WTC11 (cell line): Measurements from ENCODE around the gene IDH3A. TPM values are rescaled to one million over a fixed set of nuclear protein-coding genes. Genes with fewer than 3 reads are reported as not detected.

Source experiments
- ATAC-seq: fragments of 200-7000 bp; cut with Tn5 transposase; 2 replicates; pipeline ENCODE4 v1.10.0; 2021; ENCODE audit warnings: mild to moderate bottlenecking, moderate library complexity
- CTCF ChIA-PET: fragments of 300-600 bp; sonication (Branson Sonifier 250); formaldehyde crosslinking; loops from one replicate; lab custom pipeline; 2021; ENCODE audit warnings: antibody characterized with exemption; lab: Charles Lee
- POLR2A ChIA-PET: fragments of 350-600 bp; sonication (Branson Sonifier 250); formaldehyde crosslinking; loops from one replicate; lab custom pipeline; 2021; ENCODE audit warnings: antibody characterized with exemption; lab: Charles Lee
- DNase-seq: peaks from one replicate; pipeline ENCODE4 v3.0.0; 2021; ENCODE audit warnings: low spot score
- H3K27ac Mint-ChIP-seq: 2 replicates; pipeline ENCODE4 v1.8.0; 2021; ENCODE audit warnings: mixed read lengths
- H3K27me3 Mint-ChIP-seq: 2 replicates; pipeline ENCODE4 v1.8.0; 2021; ENCODE audit warnings: low read depth, mild to moderate bottlenecking, moderate library complexity, mixed read lengths
- H3K36me3 Mint-ChIP-seq: 2 replicates; pipeline ENCODE4 v1.8.0; 2021; ENCODE audit warnings: mixed read lengths
- H3K4me1 Mint-ChIP-seq: 2 replicates; pipeline ENCODE4 v1.8.0; 2022; ENCODE audit warnings: mixed read lengths
- H3K4me3 Mint-ChIP-seq: 2 replicates; pipeline ENCODE4 v1.8.0; 2021; ENCODE audit warnings: mild to moderate bottlenecking, moderate library complexity, mixed read lengths
- H3K9me3 Mint-ChIP-seq: 2 replicates; pipeline ENCODE4 v1.8.0; 2021; ENCODE audit warnings: mixed read lengths
- CBFB ChIP-seq: sonication (generic); formaldehyde crosslinking; IDR thresholded peaks from 2 replicates; pipeline ENCODE4 v1.8.1; 2022; ENCODE audit warnings: mild to moderate bottlenecking, low read depth, missing genetic modification reagents
- CREB1 ChIP-seq: sonication (generic); formaldehyde crosslinking; IDR thresholded peaks from 2 replicates; pipeline ENCODE4 v1.8.0; 2023; ENCODE audit warnings: mild to moderate bottlenecking, missing genetic modification reagents
- ELF4 ChIP-seq: sonication (generic); formaldehyde crosslinking; IDR thresholded peaks from 2 replicates; pipeline ENCODE4 v1.8.1; 2022; ENCODE audit warnings: low read depth, mild to moderate bottlenecking, moderate library complexity, missing genetic modification reagents
- ETV6 ChIP-seq: sonication (generic); formaldehyde crosslinking; IDR thresholded peaks from 2 replicates; pipeline ENCODE4 v1.8.1; 2022; ENCODE audit warnings: mild to moderate bottlenecking, missing genetic modification reagents
- FOXJ3 ChIP-seq: sonication (generic); formaldehyde crosslinking; IDR thresholded peaks from 2 replicates; pipeline ENCODE4 v1.9.0; 2021; ENCODE audit warnings: missing genetic modification reagents, mild to moderate bottlenecking, borderline replicate concordance
- KAT7 ChIP-seq: sonication (generic); formaldehyde crosslinking; IDR thresholded peaks from 2 replicates; pipeline ENCODE4 v1.8.1; 2023; ENCODE audit warnings: missing genetic modification reagents, mild to moderate bottlenecking, borderline replicate concordance
- MYBL2 ChIP-seq: sonication (generic); formaldehyde crosslinking; IDR thresholded peaks from 2 replicates; pipeline ENCODE4 v1.8.1; 2023; ENCODE audit warnings: mild to moderate bottlenecking, moderate library complexity, missing genetic modification reagents
- NR1H2 ChIP-seq: sonication (generic); formaldehyde crosslinking; IDR thresholded peaks from 2 replicates; pipeline ENCODE4 v1.9.0; 2021; ENCODE audit warnings: mild to moderate bottlenecking, moderate library complexity, missing genetic modification reagents
- NR3C1 ChIP-seq: sonication (generic); formaldehyde crosslinking; conservative IDR thresholded peaks from 2 replicates; pipeline ENCODE4 v1.8.1; 2023; ENCODE audit warnings: low read depth, mild to moderate bottlenecking, missing genetic modification reagents
- SMAD3 ChIP-seq: sonication (generic); formaldehyde crosslinking; IDR thresholded peaks from 2 replicates; pipeline ENCODE4 v1.8.0; 2022; ENCODE audit warnings: missing genetic modification reagents, mild to moderate bottlenecking, borderline replicate concordance
- SP1 ChIP-seq: sonication (generic); formaldehyde crosslinking; conservative IDR thresholded peaks from 2 replicates; pipeline ENCODE4 v1.8.1; 2022; ENCODE audit warnings: missing genetic modification reagents
- ZBTB21 ChIP-seq: sonication (generic); formaldehyde crosslinking; IDR thresholded peaks from 2 replicates; pipeline ENCODE4 v1.8.1; 2023; ENCODE audit warnings: mild to moderate bottlenecking, missing genetic modification reagents, borderline replicate concordance
- ZNF423 ChIP-seq: fragments of 250-450 bp; sonication (Bioruptor Pico); IDR thresholded peaks from 2 replicates; pipeline ENCODE4 v2.1.2; 2022; ENCODE audit warnings: mild to moderate bottlenecking, moderate library complexity
- total RNA-seq: library from RNA; stranded (reverse); gene quantifications from 3 replicates; pipeline ENCODE4 v1.2.3, GENCODE V29; 2021
- TF ChIP-seq, protein P1 (sequence below): sonication (generic); formaldehyde crosslinking; IDR thresholded peaks from 2 replicates; pipeline ENCODE4 v1.8.1; 2023; ENCODE audit warnings: mild to moderate bottlenecking, missing genetic modification reagents
- TF ChIP-seq, protein P2 (sequence below): sonication (generic); formaldehyde crosslinking; IDR thresholded peaks from 2 replicates; pipeline ENCODE4 v1.8.1; 2022; ENCODE audit warnings: mild to moderate bottlenecking, missing genetic modification reagents, moderate library complexity, borderline replicate concordance
- TF ChIP-seq, protein P3 (sequence below): fragments of 250-450 bp; sonication (Bioruptor Pico); IDR thresholded peaks from 2 replicates; pipeline ENCODE4 v1.9.0; 2021; ENCODE audit warnings: mild to moderate bottlenecking, borderline replicate concordance
- TF ChIP-seq, protein P4 (sequence below): sonication (generic); formaldehyde crosslinking; IDR thresholded peaks from 2 replicates; pipeline ENCODE4 v1.8.1; 2023; ENCODE audit warnings: mild to moderate bottlenecking, moderate library complexity, missing genetic modification reagents
- TF ChIP-seq, protein P5 (sequence below): sonication (generic); formaldehyde crosslinking; IDR thresholded peaks from 2 replicates; pipeline ENCODE4 v1.8.1; 2023; ENCODE audit warnings: mild to moderate bottlenecking, missing genetic modification reagents, moderate library complexity
- TF ChIP-seq, protein P6 (sequence below): sonication (generic); formaldehyde crosslinking; IDR thresholded peaks from 2 replicates; pipeline ENCODE4 v1.8.0; 2022; ENCODE audit warnings: mild to moderate bottlenecking, missing genetic modification reagents
- TF ChIP-seq, protein P7 (sequence below): sonication (generic); formaldehyde crosslinking; conservative IDR thresholded peaks from 2 replicates; pipeline ENCODE4 v1.8.1; 2023; ENCODE audit warnings: mild to moderate bottlenecking, low read depth, missing genetic modification reagents, moderate library complexity

The IDH3A gene
- total RNA-seq, 1 experiment from 2014 or later: 56.6 TPM

DNA sequence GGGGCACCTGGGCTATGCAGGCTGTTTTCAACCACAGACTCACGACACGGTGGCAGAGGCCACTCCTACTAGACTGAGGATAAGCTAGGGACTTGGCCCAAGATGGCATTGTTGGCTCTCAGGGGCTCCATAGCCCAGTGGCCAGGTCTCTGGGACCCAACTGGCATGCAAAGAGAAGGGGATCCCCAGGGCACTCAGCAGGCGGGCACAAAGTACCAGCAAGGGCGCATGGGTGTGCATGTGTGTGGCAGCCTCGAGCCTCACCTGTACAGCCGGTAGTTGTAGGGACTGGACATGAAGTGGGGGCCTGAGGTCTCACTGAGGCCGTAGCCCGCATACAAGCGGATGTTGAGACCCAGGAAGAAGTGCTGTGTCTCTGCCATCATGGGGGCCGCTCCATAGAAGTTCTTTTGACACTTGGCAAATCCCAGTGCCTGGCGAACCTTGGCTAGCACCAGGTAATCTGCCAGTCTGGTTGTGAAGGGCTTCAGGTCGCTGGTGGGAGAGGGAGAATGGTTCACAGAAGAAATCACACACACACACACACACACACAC lies 30.2 kb downstream of the IDH3A start (continued):
- TF ChIP-seq, protein P1, sequence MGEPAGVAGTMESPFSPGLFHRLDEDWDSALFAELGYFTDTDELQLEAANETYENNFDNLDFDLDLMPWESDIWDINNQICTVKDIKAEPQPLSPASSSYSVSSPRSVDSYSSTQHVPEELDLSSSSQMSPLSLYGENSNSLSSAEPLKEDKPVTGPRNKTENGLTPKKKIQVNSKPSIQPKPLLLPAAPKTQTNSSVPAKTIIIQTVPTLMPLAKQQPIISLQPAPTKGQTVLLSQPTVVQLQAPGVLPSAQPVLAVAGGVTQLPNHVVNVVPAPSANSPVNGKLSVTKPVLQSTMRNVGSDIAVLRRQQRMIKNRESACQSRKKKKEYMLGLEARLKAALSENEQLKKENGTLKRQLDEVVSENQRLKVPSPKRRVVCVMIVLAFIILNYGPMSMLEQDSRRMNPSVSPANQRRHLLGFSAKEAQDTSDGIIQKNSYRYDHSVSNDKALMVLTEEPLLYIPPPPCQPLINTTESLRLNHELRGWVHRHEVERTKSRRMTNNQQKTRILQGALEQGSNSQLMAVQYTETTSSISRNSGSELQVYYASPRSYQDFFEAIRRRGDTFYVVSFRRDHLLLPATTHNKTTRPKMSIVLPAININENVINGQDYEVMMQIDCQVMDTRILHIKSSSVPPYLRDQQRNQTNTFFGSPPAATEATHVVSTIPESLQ (CRISPR knock-in tag): no peak
- TF ChIP-seq CREB1 (CRISPR knock-in tag): no peak

DNA sequence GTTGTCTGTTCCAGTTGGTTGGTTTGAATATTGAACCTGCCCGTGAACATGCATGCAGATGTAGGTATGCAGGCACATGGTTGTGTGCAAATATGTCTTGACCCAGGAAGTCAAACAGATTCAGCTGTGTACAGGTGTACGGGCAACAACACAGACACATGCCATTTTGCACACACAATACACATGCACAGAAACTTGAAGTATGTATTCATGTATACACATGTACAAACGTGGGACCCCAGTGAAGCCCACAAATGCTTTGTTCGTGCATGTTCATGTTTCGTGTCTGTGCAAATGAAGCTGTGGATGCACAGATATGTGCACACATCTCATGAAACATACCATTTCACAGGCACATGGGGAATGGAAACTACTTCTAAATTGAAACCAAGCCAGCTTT lies 30.7 kb downstream of the IDH3A start:
- no peaks in the 10 kb centered on the region for H3K36me3 Mint-ChIP-seq
- ChIA-PET POLR2A (no interaction called here), CTCF (interaction anchor here (1.8 to 2.3 kb wide), 2 partner anchors 16 to 60 kb away, joined by 8 to 9 read pairs; no protein-coding TSS in a partner anchor)
- H3K27me3 Mint-ChIP-seq: no peaks in the 10 kb centered on the region
- no peaks in the 10 kb centered on the region for H3K9me3 Mint-ChIP-seq
- peaks cover 7% of the 10 kb centered on the region for H3K4me1 Mint-ChIP-seq
- no peak for ATAC-seq
- H3K27ac Mint-ChIP-seq: no peak overlapping the region; the same call in 1 of the 2 replicates
- H3K4me3 Mint-ChIP-seq: no peak overlapping the region
- TF ChIP-seq SP1: no peak
- TF ChIP-seq NR1H2 (CRISPR knock-in tag): no peak
- TF ChIP-seq ZBTB21 (CRISPR knock-in tag): no peak
- TF ChIP-seq, protein P2, sequence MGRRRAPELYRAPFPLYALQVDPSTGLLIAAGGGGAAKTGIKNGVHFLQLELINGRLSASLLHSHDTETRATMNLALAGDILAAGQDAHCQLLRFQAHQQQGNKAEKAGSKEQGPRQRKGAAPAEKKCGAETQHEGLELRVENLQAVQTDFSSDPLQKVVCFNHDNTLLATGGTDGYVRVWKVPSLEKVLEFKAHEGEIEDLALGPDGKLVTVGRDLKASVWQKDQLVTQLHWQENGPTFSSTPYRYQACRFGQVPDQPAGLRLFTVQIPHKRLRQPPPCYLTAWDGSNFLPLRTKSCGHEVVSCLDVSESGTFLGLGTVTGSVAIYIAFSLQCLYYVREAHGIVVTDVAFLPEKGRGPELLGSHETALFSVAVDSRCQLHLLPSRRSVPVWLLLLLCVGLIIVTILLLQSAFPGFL (CRISPR knock-in tag): no peak
- no peak for TF ChIP-seq SMAD3 (CRISPR knock-in tag)
- TF ChIP-seq FOXJ3 (CRISPR knock-in tag): no peak
- TF ChIP-seq KAT7 (CRISPR knock-in tag): no peak
- TF ChIP-seq MYBL2 (CRISPR knock-in tag): no peak
- TF ChIP-seq ELF4 (CRISPR knock-in tag): no peak
- TF ChIP-seq, protein P3, sequence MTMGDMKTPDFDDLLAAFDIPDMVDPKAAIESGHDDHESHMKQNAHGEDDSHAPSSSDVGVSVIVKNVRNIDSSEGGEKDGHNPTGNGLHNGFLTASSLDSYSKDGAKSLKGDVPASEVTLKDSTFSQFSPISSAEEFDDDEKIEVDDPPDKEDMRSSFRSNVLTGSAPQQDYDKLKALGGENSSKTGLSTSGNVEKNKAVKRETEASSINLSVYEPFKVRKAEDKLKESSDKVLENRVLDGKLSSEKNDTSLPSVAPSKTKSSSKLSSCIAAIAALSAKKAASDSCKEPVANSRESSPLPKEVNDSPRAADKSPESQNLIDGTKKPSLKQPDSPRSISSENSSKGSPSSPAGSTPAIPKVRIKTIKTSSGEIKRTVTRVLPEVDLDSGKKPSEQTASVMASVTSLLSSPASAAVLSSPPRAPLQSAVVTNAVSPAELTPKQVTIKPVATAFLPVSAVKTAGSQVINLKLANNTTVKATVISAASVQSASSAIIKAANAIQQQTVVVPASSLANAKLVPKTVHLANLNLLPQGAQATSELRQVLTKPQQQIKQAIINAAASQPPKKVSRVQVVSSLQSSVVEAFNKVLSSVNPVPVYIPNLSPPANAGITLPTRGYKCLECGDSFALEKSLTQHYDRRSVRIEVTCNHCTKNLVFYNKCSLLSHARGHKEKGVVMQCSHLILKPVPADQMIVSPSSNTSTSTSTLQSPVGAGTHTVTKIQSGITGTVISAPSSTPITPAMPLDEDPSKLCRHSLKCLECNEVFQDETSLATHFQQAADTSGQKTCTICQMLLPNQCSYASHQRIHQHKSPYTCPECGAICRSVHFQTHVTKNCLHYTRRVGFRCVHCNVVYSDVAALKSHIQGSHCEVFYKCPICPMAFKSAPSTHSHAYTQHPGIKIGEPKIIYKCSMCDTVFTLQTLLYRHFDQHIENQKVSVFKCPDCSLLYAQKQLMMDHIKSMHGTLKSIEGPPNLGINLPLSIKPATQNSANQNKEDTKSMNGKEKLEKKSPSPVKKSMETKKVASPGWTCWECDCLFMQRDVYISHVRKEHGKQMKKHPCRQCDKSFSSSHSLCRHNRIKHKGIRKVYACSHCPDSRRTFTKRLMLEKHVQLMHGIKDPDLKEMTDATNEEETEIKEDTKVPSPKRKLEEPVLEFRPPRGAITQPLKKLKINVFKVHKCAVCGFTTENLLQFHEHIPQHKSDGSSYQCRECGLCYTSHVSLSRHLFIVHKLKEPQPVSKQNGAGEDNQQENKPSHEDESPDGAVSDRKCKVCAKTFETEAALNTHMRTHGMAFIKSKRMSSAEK (CRISPR knock-in tag): no peak
- TF ChIP-seq, protein P4, sequence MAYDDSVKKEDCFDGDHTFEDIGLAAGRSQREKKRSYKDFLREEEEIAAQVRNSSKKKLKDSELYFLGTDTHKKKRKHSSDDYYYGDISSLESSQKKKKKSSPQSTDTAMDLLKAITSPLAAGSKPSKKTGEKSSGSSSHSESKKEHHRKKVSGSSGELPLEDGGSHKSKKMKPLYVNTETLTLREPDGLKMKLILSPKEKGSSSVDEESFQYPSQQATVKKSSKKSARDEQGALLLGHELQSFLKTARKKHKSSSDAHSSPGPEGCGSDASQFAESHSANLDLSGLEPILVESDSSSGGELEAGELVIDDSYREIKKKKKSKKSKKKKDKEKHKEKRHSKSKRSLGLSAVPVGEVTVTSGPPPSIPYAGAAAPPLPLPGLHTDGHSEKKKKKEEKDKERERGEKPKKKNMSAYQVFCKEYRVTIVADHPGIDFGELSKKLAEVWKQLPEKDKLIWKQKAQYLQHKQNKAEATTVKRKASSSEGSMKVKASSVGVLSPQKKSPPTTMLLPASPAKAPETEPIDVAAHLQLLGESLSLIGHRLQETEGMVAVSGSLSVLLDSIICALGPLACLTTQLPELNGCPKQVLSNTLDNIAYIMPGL (CRISPR knock-in tag): no peak
- TF ChIP-seq, protein P5, sequence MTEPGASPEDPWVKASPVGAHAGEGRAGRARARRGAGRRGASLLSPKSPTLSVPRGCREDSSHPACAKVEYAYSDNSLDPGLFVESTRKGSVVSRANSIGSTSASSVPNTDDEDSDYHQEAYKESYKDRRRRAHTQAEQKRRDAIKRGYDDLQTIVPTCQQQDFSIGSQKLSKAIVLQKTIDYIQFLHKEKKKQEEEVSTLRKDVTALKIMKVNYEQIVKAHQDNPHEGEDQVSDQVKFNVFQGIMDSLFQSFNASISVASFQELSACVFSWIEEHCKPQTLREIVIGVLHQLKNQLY (CRISPR knock-in tag): no peak
- TF ChIP-seq NR3C1: no peak
- TF ChIP-seq CBFB (CRISPR knock-in tag): no peak
- TF ChIP-seq, protein P6, sequence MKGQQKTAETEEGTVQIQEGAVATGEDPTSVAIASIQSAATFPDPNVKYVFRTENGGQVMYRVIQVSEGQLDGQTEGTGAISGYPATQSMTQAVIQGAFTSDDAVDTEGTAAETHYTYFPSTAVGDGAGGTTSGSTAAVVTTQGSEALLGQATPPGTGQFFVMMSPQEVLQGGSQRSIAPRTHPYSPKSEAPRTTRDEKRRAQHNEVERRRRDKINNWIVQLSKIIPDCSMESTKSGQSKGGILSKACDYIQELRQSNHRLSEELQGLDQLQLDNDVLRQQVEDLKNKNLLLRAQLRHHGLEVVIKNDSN (CRISPR knock-in tag): no peak
- TF ChIP-seq ETV6 (CRISPR knock-in tag): no peak
- TF ChIP-seq ZNF423: no peak
- TF ChIP-seq, protein P7, sequence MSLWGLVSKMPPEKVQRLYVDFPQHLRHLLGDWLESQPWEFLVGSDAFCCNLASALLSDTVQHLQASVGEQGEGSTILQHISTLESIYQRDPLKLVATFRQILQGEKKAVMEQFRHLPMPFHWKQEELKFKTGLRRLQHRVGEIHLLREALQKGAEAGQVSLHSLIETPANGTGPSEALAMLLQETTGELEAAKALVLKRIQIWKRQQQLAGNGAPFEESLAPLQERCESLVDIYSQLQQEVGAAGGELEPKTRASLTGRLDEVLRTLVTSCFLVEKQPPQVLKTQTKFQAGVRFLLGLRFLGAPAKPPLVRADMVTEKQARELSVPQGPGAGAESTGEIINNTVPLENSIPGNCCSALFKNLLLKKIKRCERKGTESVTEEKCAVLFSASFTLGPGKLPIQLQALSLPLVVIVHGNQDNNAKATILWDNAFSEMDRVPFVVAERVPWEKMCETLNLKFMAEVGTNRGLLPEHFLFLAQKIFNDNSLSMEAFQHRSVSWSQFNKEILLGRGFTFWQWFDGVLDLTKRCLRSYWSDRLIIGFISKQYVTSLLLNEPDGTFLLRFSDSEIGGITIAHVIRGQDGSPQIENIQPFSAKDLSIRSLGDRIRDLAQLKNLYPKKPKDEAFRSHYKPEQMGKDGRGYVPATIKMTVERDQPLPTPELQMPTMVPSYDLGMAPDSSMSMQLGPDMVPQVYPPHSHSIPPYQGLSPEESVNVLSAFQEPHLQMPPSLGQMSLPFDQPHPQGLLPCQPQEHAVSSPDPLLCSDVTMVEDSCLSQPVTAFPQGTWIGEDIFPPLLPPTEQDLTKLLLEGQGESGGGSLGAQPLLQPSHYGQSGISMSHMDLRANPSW (CRISPR knock-in tag): no peak
- DNase-seq: no peak
